PFSK-1 (cell line): ENCODE results near the gene PTBP1.

Experiments
- FOXP2 ChIP-seq: optimal IDR thresholded peaks from 2 replicates; pipeline ENCODE3; 2011; ENCODE audit warnings: borderline replicate concordance, control low read depth, inconsistent platforms; ENCODE audit not compliant: insufficient read depth; ENCODE audit errors: extremely low read length, extremely low read depth
- POLR2AphosphoS5 ChIP-seq: IDR thresholded peaks from 2 replicates; pipeline ENCODE4 v1.6.1; 2012; ENCODE audit warnings: low read depth, mild to moderate bottlenecking, control low read depth, low read length, moderate library complexity
- REST ChIP-seq, 2 experiments: IDR thresholded peaks; 2 replicates each; pipeline versions ENCODE4 v1.6.1 to v1.8.0; 2011 to 2012; ENCODE audit warnings: low read depth in 2 of 2, low read length in 2 of 2, control low read depth in 1 of 2, inconsistent platforms in 1 of 2, mild to moderate bottlenecking in 1 of 2, moderate library complexity in 1 of 2; ENCODE audit not compliant: insufficient read depth in 1 of 2
- SIN3A ChIP-seq: IDR thresholded peaks from 2 replicates; pipeline ENCODE4 v1.6.1; 2012; ENCODE audit warnings: mild to moderate bottlenecking, low read length, moderate library complexity, borderline replicate concordance; ENCODE audit not compliant: insufficient read depth
- TAF1 ChIP-seq: IDR thresholded peaks from 2 replicates; pipeline ENCODE4 v1.6.1; 2012; ENCODE audit warnings: low read length, control low read depth, borderline replicate concordance; ENCODE audit not compliant: insufficient read depth

Gene PTBP1

GRCh38 chr19:756236-756635 is 41.0 kb upstream of the PTBP1 start:
- TF ChIP-seq SIN3A (no peak), POLR2AphosphoS5 (no peak), TAF1 (no peak), FOXP2 (no peak), REST (IDR thresholded peaks at IDR 0.05; ENCODE audit: insufficient read depth in 1 of 2, low read depth in 2 of 2, low read length in 2 of 2) (no peak)

- TF ChIP-seq POLR2AphosphoS5 (no peak), TAF1 (no peak), SIN3A (no peak), REST (IDR thresholded peaks at IDR 0.05; ENCODE audit: insufficient read depth in 1 of 2, low read depth in 2 of 2, low read length in 2 of 2) (no peak), FOXP2 (no peak)
These were observed 40.2 kb upstream of the PTBP1 start for GRCh38 chr19:756821-757688.

- TF ChIP-seq FOXP2, result no peak
- TF ChIP-seq POLR2AphosphoS5, result no peak
- TF ChIP-seq TAF1, result no peak
- no peak for TF ChIP-seq REST (IDR thresholded peaks at IDR 0.05; ENCODE audit: insufficient read depth in 1 of 2, low read depth in 2 of 2, low read length in 2 of 2)
- no peak for TF ChIP-seq SIN3A
These were observed 39.2 kb upstream of the PTBP1 start for GRCh38 chr19:757811-758668.

GRCh38 chr19:763181-763580 is 34.1 kb upstream of the PTBP1 start:
- TF ChIP-seq FOXP2, result no peak
- TF ChIP-seq TAF1, result no peak
- TF ChIP-seq SIN3A, result no peak
- no peak for TF ChIP-seq POLR2AphosphoS5
- TF ChIP-seq REST (IDR thresholded peaks at IDR 0.05; ENCODE audit: insufficient read depth in 1 of 2, low read depth in 2 of 2, low read length in 2 of 2), result no peak
